Effector memory CD8-positive, alpha-beta T cell (primary cell): ENCODE results near the gene TTC28.

Experiments used
- ATAC-seq: fragments of 150-1000 bp; cut with Tn5 transposase; replicated peaks from 2 replicates; pipeline ENCODE4 v1.10.0; 2021; ENCODE audit warnings: mild to moderate bottlenecking, moderate library complexity
- DNase-seq, 3 experiments: peaks; one replicate each; pipeline ENCODE4 v3.0.0; 2021
- H3K27ac Mint-ChIP-seq, 2 donors: one replicate each; pipeline ENCODE4 v1.8.0; 2022; ENCODE audit warnings: mild to moderate bottlenecking in 2 of 2, mixed read lengths in 2 of 2, moderate library complexity in 2 of 2
- H3K27me3 Mint-ChIP-seq, 2 donors: one replicate each; pipeline ENCODE4 v1.8.0; 2022; ENCODE audit warnings: mixed read lengths in 2 of 2
- H3K36me3 Mint-ChIP-seq: one replicate; pipeline ENCODE4 v1.8.0; 2022; ENCODE audit warnings: mild to moderate bottlenecking, moderate library complexity, mixed read lengths; ENCODE audit not compliant: insufficient read depth
- H3K4me1 Mint-ChIP-seq, 2 donors: one replicate each; pipeline ENCODE4 v1.8.0; 2022; ENCODE audit warnings: low read depth in 2 of 2, mixed read lengths in 2 of 2
- H3K4me3 Mint-ChIP-seq, 2 donors: one replicate each; pipeline ENCODE4 v1.8.0; 2022; ENCODE audit warnings: mild to moderate bottlenecking in 2 of 2, mixed read lengths in 2 of 2, moderate library complexity in 2 of 2
- H3K9me3 Mint-ChIP-seq, 2 donors: one replicate each; pipeline ENCODE4 v1.8.0; 2022; ENCODE audit warnings: mixed read lengths in 2 of 2

The TTC28 gene

GRCh38 chr22:28398355-28398754 lies 281.3 kb downstream of the TTC28 start:
- no peak overlapping the region for H3K4me3 Mint-ChIP-seq
- H3K36me3 Mint-ChIP-seq: peaks cover 3% of the 10 kb centered on the region
- DNase-seq: no peak
- no peaks in the 10 kb centered on the region for H3K4me1 Mint-ChIP-seq
- no peak for ATAC-seq
- H3K27ac Mint-ChIP-seq: no peak overlapping the region
- H3K27me3 Mint-ChIP-seq: peaks cover 30 to 34% of the 10 kb centered on the region in 2 donors
- H3K9me3 Mint-ChIP-seq: no peaks in the 10 kb centered on the region

- DNase-seq (no peak), ATAC-seq (no peak)
- Mint-ChIP-seq H3K27me3 (peaks cover 30 to 38% of the 10 kb centered on the region in 2 donors), H3K4me1 (no peaks in the 10 kb centered on the region), H3K4me3 (no peak overlapping the region), H3K36me3 (peaks cover 3% of the 10 kb centered on the region), H3K27ac (no peak overlapping the region), H3K9me3 (no peaks in the 10 kb centered on the region)
Measured at GRCh38 chr22:28397306-28397705, 282.3 kb downstream of the TTC28 start.

DNA sequence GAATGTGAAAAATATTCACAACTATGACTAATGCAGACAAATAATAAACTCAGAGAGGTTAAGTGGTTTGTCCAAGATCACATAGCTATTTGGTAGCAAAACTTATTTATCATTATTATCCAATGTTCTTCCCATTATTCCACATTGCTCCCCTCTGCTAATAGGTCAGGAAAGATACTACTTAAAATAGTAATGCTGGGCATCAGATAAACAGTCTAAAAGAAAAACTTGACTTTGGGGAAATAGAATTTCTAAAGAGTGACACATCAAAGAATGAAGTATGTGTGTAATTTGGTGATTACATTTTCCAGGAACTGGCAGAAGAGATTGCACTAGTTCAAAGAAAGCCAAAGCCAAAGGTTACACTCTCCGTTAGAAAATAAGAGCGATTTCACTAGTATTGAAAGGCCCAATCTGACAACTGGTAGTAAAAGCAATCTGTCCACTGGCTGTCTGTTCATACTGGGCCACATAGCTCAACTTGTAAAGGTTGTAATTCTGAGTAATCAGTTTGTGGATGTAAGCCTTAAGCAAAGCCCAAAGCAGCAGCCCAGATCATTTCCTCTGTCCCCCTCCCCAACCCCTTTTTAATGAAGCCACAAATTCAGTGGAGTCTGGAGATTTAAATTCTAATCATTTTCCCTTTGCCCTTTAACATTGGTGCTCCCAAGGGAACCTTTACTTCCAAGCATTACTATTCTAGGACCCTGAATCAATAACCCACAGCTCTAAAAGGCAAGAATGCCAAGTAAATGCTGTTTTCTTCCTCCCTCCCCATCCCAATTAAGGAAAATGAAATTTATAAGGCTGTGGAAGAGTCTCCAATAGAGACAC lies 283.5 kb downstream of the TTC28 start:
- ATAC-seq: no peak
- Mint-ChIP-seq H3K27ac (no peak overlapping the region), H3K4me1 (no peaks in the 10 kb centered on the region), H3K27me3 (peaks cover 37 to 38% of the 10 kb centered on the region in 2 donors), H3K4me3 (no peak overlapping the region), H3K9me3 (no peaks in the 10 kb centered on the region), H3K36me3 (peaks cover 3% of the 10 kb centered on the region)
- DNase-seq: no peak

- no peaks in the 10 kb centered on the region for H3K4me1 Mint-ChIP-seq
- no peaks in the 10 kb centered on the region for H3K9me3 Mint-ChIP-seq
- H3K36me3 Mint-ChIP-seq: peaks cover 3% of the 10 kb centered on the region
- ATAC-seq (no peak), DNase-seq (no peak)
- H3K27me3 Mint-ChIP-seq: peaks cover 32 to 38% of the 10 kb centered on the region in 2 donors
- H3K4me3 Mint-ChIP-seq: no peak overlapping the region
- no peak overlapping the region for H3K27ac Mint-ChIP-seq
Measured at GRCh38 chr22:28395520-28395919, 284.1 kb downstream of the TTC28 start.

DNA sequence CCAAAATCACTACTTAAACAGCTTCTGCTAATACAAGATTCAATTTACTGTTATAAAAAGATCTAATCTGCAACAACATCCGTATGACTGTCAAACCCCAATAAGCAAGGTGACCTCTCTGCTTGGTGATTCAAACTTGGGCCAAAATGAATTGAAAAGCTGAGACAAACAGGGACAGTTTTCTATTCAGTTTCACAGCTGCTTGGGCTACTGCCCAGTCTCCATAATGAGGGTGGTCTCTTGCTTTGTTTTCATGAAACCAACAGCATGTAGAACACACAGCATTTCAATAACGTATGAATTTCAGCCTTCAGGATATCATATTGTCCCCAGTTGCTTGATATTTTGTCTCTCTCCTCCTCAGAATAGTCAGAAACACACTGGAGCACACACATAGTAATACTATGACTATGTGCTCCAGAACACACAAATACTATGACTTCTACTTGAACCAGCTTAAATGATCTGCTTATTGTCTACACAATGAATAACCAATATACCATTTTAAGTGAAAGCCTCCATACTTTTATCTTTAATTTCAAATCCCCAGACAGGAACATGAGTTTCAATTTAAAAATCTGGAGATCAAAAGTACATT lies 285.0 kb downstream of the TTC28 start:
- no peak for ATAC-seq
- DNase-seq: no peak
- Mint-ChIP-seq H3K4me3 (no peak overlapping the region), H3K36me3 (peaks cover 3% of the 10 kb centered on the region), H3K27me3 (peaks cover 32 to 36% of the 10 kb centered on the region in 2 donors), H3K27ac (no peak overlapping the region), H3K9me3 (no peaks in the 10 kb centered on the region), H3K4me1 (no peaks in the 10 kb centered on the region)

DNA sequence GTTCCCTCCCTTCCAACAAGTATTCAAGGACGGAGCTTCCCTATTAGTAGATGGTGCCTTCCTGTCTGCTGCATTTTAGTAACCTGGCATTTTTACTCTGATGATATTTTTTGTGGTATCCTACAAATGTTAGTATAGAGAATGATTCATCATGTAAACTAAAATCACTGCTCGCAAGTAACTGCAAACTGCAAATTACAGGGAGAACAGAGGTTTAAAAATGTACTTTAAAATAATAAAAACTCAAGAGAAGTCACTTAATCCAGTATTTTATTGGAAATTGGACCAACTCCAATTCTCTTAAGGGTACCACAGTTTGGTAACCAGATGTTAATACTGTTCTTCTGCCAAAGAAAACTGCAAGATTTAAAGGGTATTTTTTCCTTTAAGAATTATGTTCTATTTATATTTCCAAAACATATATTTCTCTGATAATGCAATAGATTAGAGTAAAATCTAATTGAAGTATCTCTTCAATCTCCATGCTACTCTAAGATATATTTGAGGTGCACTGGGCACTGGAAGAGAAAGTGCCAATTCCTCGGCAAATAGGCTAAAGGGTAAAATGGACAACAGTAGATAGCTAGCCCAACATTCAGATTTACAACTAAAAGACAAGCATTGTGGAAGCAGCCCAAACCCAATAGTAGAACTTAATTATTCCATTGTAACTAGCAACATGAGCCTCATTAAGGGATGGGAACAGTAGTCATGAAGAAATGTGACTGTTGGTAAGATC lies 298.0 kb downstream of the TTC28 start:
- no peak for DNase-seq
- Mint-ChIP-seq H3K4me1 (no peaks in the 10 kb centered on the region), H3K27ac (no peak overlapping the region), H3K36me3 (no peaks in the 10 kb centered on the region), H3K9me3 (no peaks in the 10 kb centered on the region), H3K4me3 (no peak overlapping the region), H3K27me3 (no peaks in the 10 kb centered on the region)
- no peak for ATAC-seq

DNA sequence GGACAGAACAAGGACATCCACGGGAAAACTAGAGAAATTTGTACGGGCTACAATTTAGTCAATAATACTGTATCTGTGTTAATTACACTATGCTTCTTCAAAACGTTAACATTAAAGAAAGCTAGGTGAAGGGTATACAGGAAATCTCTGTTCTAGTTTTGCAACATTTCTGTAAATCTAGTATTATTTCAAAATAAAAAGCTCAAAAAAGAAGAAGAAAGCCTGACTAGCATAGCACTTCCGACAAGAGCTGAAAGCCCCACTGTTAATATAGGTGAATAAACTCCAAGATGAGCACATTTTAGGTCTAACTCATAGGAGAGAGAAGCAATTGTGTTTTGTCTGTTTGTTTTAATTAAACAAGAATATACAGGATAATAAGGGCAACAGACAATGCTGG lies 299.7 kb downstream of the TTC28 start:
- Mint-ChIP-seq H3K27me3 (peaks cover 0 to 7% of the 10 kb centered on the region in 2 donors), H3K4me1 (no peaks in the 10 kb centered on the region), H3K4me3 (no peak overlapping the region), H3K9me3 (no peaks in the 10 kb centered on the region), H3K27ac (no peak overlapping the region), H3K36me3 (no peaks in the 10 kb centered on the region)
- ATAC-seq (no peak), DNase-seq (no peak)

- DNase-seq (no peak), ATAC-seq (no peak)
- Mint-ChIP-seq H3K27ac (no peak overlapping the region), H3K4me1 (no peaks in the 10 kb centered on the region), H3K36me3 (no peaks in the 10 kb centered on the region), H3K9me3 (no peaks in the 10 kb centered on the region), H3K4me3 (no peak overlapping the region), H3K27me3 (peaks cover 0 to 7% of the 10 kb centered on the region in 2 donors)
Measured at GRCh38 chr22:28379075-28379779, 300.4 kb downstream of the TTC28 start.

GRCh38 chr22:28375761-28376534 lies 303.7 kb downstream of the TTC28 start:
- H3K4me1 Mint-ChIP-seq: no peaks in the 10 kb centered on the region
- no peaks in the 10 kb centered on the region for H3K9me3 Mint-ChIP-seq
- no peak for ATAC-seq
- no peak for DNase-seq
- H3K27ac Mint-ChIP-seq: no peak overlapping the region
- no peaks in the 10 kb centered on the region for H3K36me3 Mint-ChIP-seq
- H3K27me3 Mint-ChIP-seq: peaks cover 0 to 18% of the 10 kb centered on the region in 2 donors
- H3K4me3 Mint-ChIP-seq: no peak overlapping the region

GRCh38 chr22:28373831-28374230 lies 305.8 kb downstream of the TTC28 start:
- no peaks in the 10 kb centered on the region for H3K36me3 Mint-ChIP-seq
- H3K9me3 Mint-ChIP-seq: no peaks in the 10 kb centered on the region
- H3K4me1 Mint-ChIP-seq: peaks cover 0 to 2% of the 10 kb centered on the region in 2 donors
- H3K4me3 Mint-ChIP-seq: no peak overlapping the region
- H3K27me3 Mint-ChIP-seq: peaks cover 0 to 21% of the 10 kb centered on the region in 2 donors
- DNase-seq (no peak), ATAC-seq (no peak)
- no peak overlapping the region for H3K27ac Mint-ChIP-seq

DNA sequence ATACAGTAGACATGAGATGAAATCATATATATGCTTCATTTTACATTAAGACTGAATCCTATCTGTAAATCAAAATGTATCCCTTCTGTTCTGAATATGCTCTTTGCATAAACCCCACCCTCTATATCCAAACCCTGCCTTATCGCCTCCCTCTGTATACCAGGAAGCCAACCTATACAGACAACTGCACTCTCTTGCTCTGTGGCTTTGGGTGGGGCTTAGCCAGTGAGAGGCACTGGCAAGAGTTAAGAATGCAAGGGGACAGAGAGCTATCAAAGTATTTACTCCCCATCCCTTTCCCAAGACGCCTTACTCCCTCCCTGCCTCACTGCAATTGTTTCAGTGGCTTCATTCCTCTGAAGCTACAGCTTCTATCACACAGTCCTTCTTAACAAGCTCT lies 309.8 kb downstream of the TTC28 start:
- peaks cover 0 to 2% of the 10 kb centered on the region in 2 donors for H3K4me1 Mint-ChIP-seq

GRCh38 chr22:28366856-28367255 lies 312.8 kb downstream of the TTC28 start:
- Mint-ChIP-seq H3K4me3 (no peak overlapping the region), H3K36me3 (no peaks in the 10 kb centered on the region), H3K4me1 (peaks cover 0 to 2% of the 10 kb centered on the region in 2 donors), H3K9me3 (peaks cover 2 to 9% of the 10 kb centered on the region in 2 donors), H3K27me3 (peaks cover 23 to 27% of the 10 kb centered on the region in 2 donors), H3K27ac (no peak overlapping the region)
- no peak for DNase-seq
- ATAC-seq: no peak

More for the DNA sequence above, 309.8 kb downstream of the TTC28 start:
- DNase-seq: no peak
- H3K36me3 Mint-ChIP-seq: no peaks in the 10 kb centered on the region
- H3K27ac Mint-ChIP-seq: no peak overlapping the region
- H3K9me3 Mint-ChIP-seq: no peaks in the 10 kb centered on the region
- ATAC-seq: no peak
- H3K4me3 Mint-ChIP-seq: no peak overlapping the region
- peaks cover 14 to 38% of the 10 kb centered on the region in 2 donors for H3K27me3 Mint-ChIP-seq
